ENCODE measurements around the gene PRELP.

The PRELP gene

GRCh38 chr1:203440771-203441170 lies 34.8 kb upstream of the PRELP start:
- Histone ChIP-seq H4K8ac (ENCODE audit: low read depth, low read length) (no peak overlapping the region), H2AK5ac (ENCODE audit: low read depth, low read length) (no peak overlapping the region), H2AFZ (ENCODE audit: low read length) (no peak overlapping the region), H3K9ac (ENCODE audit: low read depth, low read length, poor library complexity) (no peak overlapping the region), H3K4me3 (ENCODE audit: low read length in 2 of 2) (no peak overlapping the region), H2BK15ac (ENCODE audit: low read length) (peak overlapping the region; percentile 13), H3K79me1 (ENCODE audit: low read depth, low read length) (no peaks in the 10 kb centered on the region), H3K4ac (ENCODE audit: low read length) (no peak overlapping the region), H2BK5ac (ENCODE audit: low read length) (no peak overlapping the region), H3K27ac (replicated peaks; ENCODE audit: low read length) (no peak overlapping the region), H4K91ac (ENCODE audit: low read depth, low read length, poor library complexity) (no peak overlapping the region), H3K4me2 (ENCODE audit: insufficient read depth, low read length, poor library complexity, severe bottlenecking) (no peak overlapping the region), H3K23ac (ENCODE audit: low read depth, low read length, poor library complexity) (no peak overlapping the region), H3K14ac (ENCODE audit: low read length) (no peak overlapping the region), H2BK120ac (ENCODE audit: low read depth, low read length) (no peak overlapping the region), H3K4me1 (ENCODE audit: control insufficient read depth in 2 of 2, insufficient read depth in 1 of 2, low read depth in 1 of 2, low read length in 2 of 2) (peaks cover 0 to 5% of the 10 kb centered on the region in 2 donors), H3K18ac (ENCODE audit: low read length) (no peak overlapping the region), H3K9me3 (replicated peaks in 1 of 2; ENCODE audit: control insufficient read depth in 2 of 2, insufficient read depth in 1 of 2, low read depth in 1 of 2, low read length in 2 of 2) (peaks cover 0 to 5% of the 10 kb centered on the region in 2 donors), H2BK12ac (ENCODE audit: low read length) (no peak overlapping the region), H3K27me3 (ENCODE audit: control insufficient read depth in 3 of 3, insufficient read depth in 3 of 3, low read depth in 1 of 3, low read length in 3 of 3) (peaks cover 0 to 59% (median 0%) of the 10 kb centered on the region in 3 experiments), H3K36me3 (replicated peaks in 1 of 2; ENCODE audit: control insufficient read depth in 2 of 2, insufficient read depth in 2 of 2, low read length in 2 of 2) (no peaks in the 10 kb centered on the region)
- WGBS, 2 donors (ENCODE audit: extremely low coverage in 2 of 2, insufficient read length in 2 of 2, insufficient replicate concordance in 1 of 2), result no CpG with 5 or more reads among the region's 7 CpGs
- DNase-seq (ENCODE audit: low spot score), result no peak

- H3K4me1 ChIP-seq (ENCODE audit: control insufficient read depth in 2 of 2, insufficient read depth in 1 of 2, low read depth in 1 of 2, low read length in 2 of 2), result peaks cover 0 to 5% of the 10 kb centered on the region in 2 donors
- H2AFZ ChIP-seq (ENCODE audit: low read length), result no peak overlapping the region
- no peak overlapping the region for H3K9ac ChIP-seq (ENCODE audit: low read depth, low read length, poor library complexity)
- H4K8ac ChIP-seq (ENCODE audit: low read depth, low read length), result no peak overlapping the region
- no peak overlapping the region for H3K14ac ChIP-seq (ENCODE audit: low read length)
- peak overlapping the region; percentile 13 for H2BK15ac ChIP-seq (ENCODE audit: low read length)
- peak overlapping the region; percentile 31 for H3K18ac ChIP-seq (ENCODE audit: low read length)
- H3K4me3 ChIP-seq (ENCODE audit: low read length in 2 of 2), result no peak overlapping the region
- H2BK12ac ChIP-seq (ENCODE audit: low read length), result no peak overlapping the region
- no peaks in the 10 kb centered on the region for H3K79me1 ChIP-seq (ENCODE audit: low read depth, low read length)
- H3K4ac ChIP-seq (ENCODE audit: low read length), result no peak overlapping the region
- no CpG with 5 or more reads among the region's 9 CpGs for WGBS, 2 donors (ENCODE audit: extremely low coverage in 2 of 2, insufficient read length in 2 of 2, insufficient replicate concordance in 1 of 2)
- DNase-seq (ENCODE audit: low spot score), result no peak
- no peak overlapping the region for H2BK5ac ChIP-seq (ENCODE audit: low read length)
- no peaks in the 10 kb centered on the region for H3K36me3 ChIP-seq (replicated peaks in 1 of 2; ENCODE audit: control insufficient read depth in 2 of 2, insufficient read depth in 2 of 2, low read length in 2 of 2)
- peaks cover 0 to 68% (median 0%) of the 10 kb centered on the region in 3 experiments for H3K27me3 ChIP-seq (ENCODE audit: control insufficient read depth in 3 of 3, insufficient read depth in 3 of 3, low read depth in 1 of 3, low read length in 3 of 3)
- no peak overlapping the region for H2BK120ac ChIP-seq (ENCODE audit: low read depth, low read length)
- H3K23ac ChIP-seq (ENCODE audit: low read depth, low read length, poor library complexity), result no peak overlapping the region
- no peak overlapping the region for H4K91ac ChIP-seq (ENCODE audit: low read depth, low read length, poor library complexity)
- H2AK5ac ChIP-seq (ENCODE audit: low read depth, low read length), result peak overlapping the region; percentile 1
- no peak overlapping the region for H3K4me2 ChIP-seq (ENCODE audit: insufficient read depth, low read length, poor library complexity, severe bottlenecking)
- no peak overlapping the region for H3K27ac ChIP-seq (replicated peaks; ENCODE audit: low read length)
- H3K9me3 ChIP-seq (replicated peaks in 1 of 2; ENCODE audit: control insufficient read depth in 2 of 2, insufficient read depth in 1 of 2, low read depth in 1 of 2, low read length in 2 of 2), result peaks cover 0 to 5% of the 10 kb centered on the region in 2 donors
Observed at GRCh38 chr1:203441766-203442165, 33.8 kb upstream of the PRELP start.

- H3K14ac ChIP-seq (ENCODE audit: low read length), result no peak overlapping the region
- no peak overlapping the region for H3K4ac ChIP-seq (ENCODE audit: low read length)
- H3K18ac ChIP-seq (ENCODE audit: low read length), result no peak overlapping the region
- H2AFZ ChIP-seq (ENCODE audit: low read length), result no peak overlapping the region
- no peak overlapping the region for H2BK5ac ChIP-seq (ENCODE audit: low read length)
- H2BK12ac ChIP-seq (ENCODE audit: low read length), result no peak overlapping the region
- H3K9ac ChIP-seq (ENCODE audit: low read depth, low read length, poor library complexity), result no peak overlapping the region
- H3K4me1 ChIP-seq (ENCODE audit: control insufficient read depth in 2 of 2, insufficient read depth in 1 of 2, low read depth in 1 of 2, low read length in 2 of 2), result peaks cover 0 to 5% of the 10 kb centered on the region in 2 donors
- H3K23ac ChIP-seq (ENCODE audit: low read depth, low read length, poor library complexity), result no peak overlapping the region
- H3K9me3 ChIP-seq (replicated peaks in 1 of 2; ENCODE audit: control insufficient read depth in 2 of 2, insufficient read depth in 1 of 2, low read depth in 1 of 2, low read length in 2 of 2), result peaks cover 0 to 5% of the 10 kb centered on the region in 2 donors
- no peak for DNase-seq (ENCODE audit: low spot score)
- H4K8ac ChIP-seq (ENCODE audit: low read depth, low read length), result no peak overlapping the region
- WGBS, 2 donors (ENCODE audit: extremely low coverage in 2 of 2, insufficient read length in 2 of 2, insufficient replicate concordance in 1 of 2), result no CpG with 5 or more reads among the region's 7 CpGs
- H3K4me2 ChIP-seq (ENCODE audit: insufficient read depth, low read length, poor library complexity, severe bottlenecking), result no peak overlapping the region
- H3K79me1 ChIP-seq (ENCODE audit: low read depth, low read length), result no peaks in the 10 kb centered on the region
- H3K36me3 ChIP-seq (replicated peaks in 1 of 2; ENCODE audit: control insufficient read depth in 2 of 2, insufficient read depth in 2 of 2, low read length in 2 of 2), result no peaks in the 10 kb centered on the region
- no peak overlapping the region for H2BK120ac ChIP-seq (ENCODE audit: low read depth, low read length)
- H4K91ac ChIP-seq (ENCODE audit: low read depth, low read length, poor library complexity), result no peak overlapping the region
- no peak overlapping the region for H2AK5ac ChIP-seq (ENCODE audit: low read depth, low read length)
- H3K4me3 ChIP-seq (ENCODE audit: low read length in 2 of 2), result no peak overlapping the region
- no peak overlapping the region for H3K27ac ChIP-seq (replicated peaks; ENCODE audit: low read length)
- H3K27me3 ChIP-seq (ENCODE audit: control insufficient read depth in 3 of 3, insufficient read depth in 3 of 3, low read depth in 1 of 3, low read length in 3 of 3), result peaks cover 0 to 73% (median 0%) of the 10 kb centered on the region in 3 experiments
- no peak overlapping the region for H2BK15ac ChIP-seq (ENCODE audit: low read length)
Observed at GRCh38 chr1:203442821-203443220, 32.8 kb upstream of the PRELP start.

DNA sequence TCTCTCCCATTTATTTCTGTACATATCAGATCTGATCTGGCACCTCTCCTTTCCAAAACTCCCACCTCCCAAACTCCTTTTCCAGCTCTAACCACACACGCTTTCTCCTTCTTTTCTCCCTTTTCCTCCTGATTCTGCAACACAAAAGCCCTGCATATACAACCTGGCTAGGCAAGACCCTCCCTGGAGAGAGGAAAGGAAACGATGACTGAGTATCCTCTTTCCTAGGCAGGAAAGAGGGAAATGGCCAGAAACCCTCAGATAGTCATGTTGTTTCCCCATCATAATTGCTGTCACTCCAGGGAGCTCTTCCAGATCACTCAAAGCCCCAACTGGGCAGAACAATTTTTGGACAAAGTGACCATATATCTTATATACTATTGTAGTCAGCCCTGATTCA lies 32.3 kb upstream of the PRELP start:
- Histone ChIP-seq H2BK120ac (ENCODE audit: low read depth, low read length) (no peak overlapping the region), H3K27ac (replicated peaks; ENCODE audit: low read length) (no peak overlapping the region), H3K27me3 (ENCODE audit: control insufficient read depth in 3 of 3, insufficient read depth in 3 of 3, low read depth in 1 of 3, low read length in 3 of 3) (peaks cover 0 to 77% (median 0%) of the 10 kb centered on the region in 3 experiments), H2AK5ac (ENCODE audit: low read depth, low read length) (no peak overlapping the region), H3K9me3 (replicated peaks in 1 of 2; ENCODE audit: control insufficient read depth in 2 of 2, insufficient read depth in 1 of 2, low read depth in 1 of 2, low read length in 2 of 2) (peaks cover 0 to 5% of the 10 kb centered on the region in 2 donors), H4K8ac (ENCODE audit: low read depth, low read length) (no peak overlapping the region), H3K4ac (ENCODE audit: low read length) (no peak overlapping the region), H3K4me2 (ENCODE audit: insufficient read depth, low read length, poor library complexity, severe bottlenecking) (no peak overlapping the region), H4K91ac (ENCODE audit: low read depth, low read length, poor library complexity) (no peak overlapping the region), H2BK12ac (ENCODE audit: low read length) (no peak overlapping the region), H3K79me1 (ENCODE audit: low read depth, low read length) (no peaks in the 10 kb centered on the region), H3K4me3 (ENCODE audit: low read length in 2 of 2) (no peak overlapping the region), H3K18ac (ENCODE audit: low read length) (no peak overlapping the region), H3K9ac (ENCODE audit: low read depth, low read length, poor library complexity) (no peak overlapping the region), H3K14ac (ENCODE audit: low read length) (no peak overlapping the region), H3K36me3 (replicated peaks in 1 of 2; ENCODE audit: control insufficient read depth in 2 of 2, insufficient read depth in 2 of 2, low read length in 2 of 2) (no peaks in the 10 kb centered on the region), H2AFZ (ENCODE audit: low read length) (no peak overlapping the region), H2BK5ac (ENCODE audit: low read length) (no peak overlapping the region), H3K4me1 (ENCODE audit: control insufficient read depth in 2 of 2, insufficient read depth in 1 of 2, low read depth in 1 of 2, low read length in 2 of 2) (peaks cover 0 to 8% of the 10 kb centered on the region in 2 donors), H2BK15ac (ENCODE audit: low read length) (no peak overlapping the region), H3K23ac (ENCODE audit: low read depth, low read length, poor library complexity) (no peak overlapping the region)
- WGBS, 2 donors (ENCODE audit: extremely low coverage in 2 of 2, insufficient read length in 2 of 2, insufficient replicate concordance in 1 of 2), result 100% methylated on average over 1 of the region's 2 CpGs; no CpG with 5 or more reads in 1 of the 2 donors
- no peak for DNase-seq (ENCODE audit: low spot score)

All from neuronal stem cell (in vitro differentiated cells).